Hepatocyte (in vitro differentiated cells): ENCODE measurements around the gene COL5A1. TPM values are rescaled to one million over a fixed set of nuclear protein-coding genes. Genes with fewer than 3 reads are reported as not detected.

Experiments
- DNase-seq: peaks from one replicate; pipeline ENCODE4 v3.0.0-alpha.2; 2016; ENCODE audit warnings: low spot score
- H2AFZ ChIP-seq: fragments of 200-600 bp; sonication (generic); 2 replicates; pipeline ENCODE4 v1.6.0; 2016; ENCODE audit warnings: antibody characterized with exemption, mild to moderate bottlenecking
- H3K27ac ChIP-seq: fragments of 200-600 bp; sonication (generic); 2 replicates; pipeline ENCODE4 v1.5.1; 2016; ENCODE audit warnings: mild to moderate bottlenecking
- H3K27me3 ChIP-seq: fragments of 200-600 bp; sonication (generic); 2 replicates; pipeline ENCODE4 v1.6.1; 2016
- H3K36me3 ChIP-seq: fragments of 200-600 bp; sonication (generic); replicated peaks from 2 replicates; pipeline ENCODE4 v1.5.1; 2016; ENCODE audit warnings: low read depth; ENCODE audit not compliant: insufficient read depth
- H3K4me1 ChIP-seq: fragments of 200-600 bp; sonication (generic); 2 replicates; pipeline ENCODE4 v1.5.1; 2016; ENCODE audit warnings: mild to moderate bottlenecking, moderate library complexity; ENCODE audit not compliant: insufficient read depth
- H3K4me2 ChIP-seq: fragments of 200-600 bp; sonication (generic); 2 replicates; pipeline ENCODE4 v1.6.0; 2016
- H3K4me3 ChIP-seq: fragments of 200-600 bp; sonication (generic); 2 replicates; pipeline ENCODE4 v1.5.1; 2016; ENCODE audit warnings: mild to moderate bottlenecking
- H3K79me2 ChIP-seq: fragments of 200-600 bp; sonication (generic); 2 replicates; pipeline ENCODE4 v1.6.0; 2017; ENCODE audit warnings: mild to moderate bottlenecking
- H3K9me2 ChIP-seq: fragments of 200-600 bp; sonication (generic); replicated peaks from 2 replicates; pipeline ENCODE4 v1.6.0; 2017; ENCODE audit warnings: mild to moderate bottlenecking; ENCODE audit not compliant: insufficient read depth
- H3K9me3 ChIP-seq: fragments of 200-600 bp; sonication (generic); 2 replicates; pipeline ENCODE4 v1.5.1; 2016; ENCODE audit warnings: low read depth, mild to moderate bottlenecking
- H4K20me1 ChIP-seq: fragments of 200-600 bp; sonication (generic); 2 replicates; pipeline ENCODE4 v1.6.0; 2016; ENCODE audit warnings: mild to moderate bottlenecking; ENCODE audit not compliant: insufficient read depth, poor library complexity, severe bottlenecking
- EZH2 ChIP-seq: fragments of 200-600 bp; sonication (generic); IDR thresholded peaks from 2 replicates; pipeline ENCODE4 v1.6.1; 2016; ENCODE audit warnings: antibody characterized with exemption, mild to moderate bottlenecking, borderline replicate concordance
- EZH2phosphoT487 ChIP-seq: fragments of 200-600 bp; sonication (generic); IDR thresholded peaks from one replicate; pipeline ENCODE4 v1.6.1; 2018; ENCODE audit warnings: antibody characterized with exemption, mild to moderate bottlenecking, low read depth, moderate library complexity; ENCODE audit not compliant: unreplicated experiment, severe bottlenecking
- WGBS: methylation state at CpG from one replicate; pipeline ENCODE4 v1.1.6; 2016; ENCODE audit warnings: low lambda C conversion rate; ENCODE audit errors: missing lambda C conversion rate; 5-methylcytosine and 5-hydroxymethylcytosine counted together
- polyA plus RNA-seq: library from polyadenylated mRNA; unstranded; fragments of >200 nt; fragmentation: Nextera tagmentation; extraction: Ambion mirVana; gene quantifications from 2 replicates; pipeline ENCODE4 v1.2.1, GENCODE V29; 2016
- total RNA-seq: library from RNA; depleted of rRNA; stranded (reverse); fragments of >200 nt; gene quantifications from 2 replicates; pipeline ENCODE4 v1.2.3, GENCODE V29; 2014
- TF ChIP-seq, protein P1 (sequence below): fragments of 200-600 bp; sonication (generic); IDR thresholded peaks from 2 replicates; pipeline ENCODE4 v1.5.1; 2016; ENCODE audit warnings: antibody characterized with exemption, mild to moderate bottlenecking; ENCODE audit not compliant: poor library complexity

The COL5A1 gene
- total and polyA plus RNA-seq, 2 experiments from 2014 or later: 342 to 347 TPM

GRCh38 chr9:134792627-134793026, 151.0 kb downstream of the COL5A1 start:
- WGBS: 66% methylated on average over 21 of the region's 21 CpGs
- no peak overlapping the region for H3K4me2 ChIP-seq
- no peak overlapping the region for H2AFZ ChIP-seq
- H3K4me1 ChIP-seq: no peaks in the 10 kb centered on the region
- H3K9me3 ChIP-seq: no peaks in the 10 kb centered on the region
- no peak overlapping the region for H3K4me3 ChIP-seq
- H3K9me2 ChIP-seq: no peaks in the 10 kb centered on the region
- no peaks in the 10 kb centered on the region for H3K79me2 ChIP-seq
- H4K20me1 ChIP-seq: peaks cover 3% of the 10 kb centered on the region
- no peaks in the 10 kb centered on the region for H3K36me3 ChIP-seq
- DNase-seq: no peak
- TF ChIP-seq EZH2 (no peak), EZH2phosphoT487 (no peak)
- TF ChIP-seq, protein P1, sequence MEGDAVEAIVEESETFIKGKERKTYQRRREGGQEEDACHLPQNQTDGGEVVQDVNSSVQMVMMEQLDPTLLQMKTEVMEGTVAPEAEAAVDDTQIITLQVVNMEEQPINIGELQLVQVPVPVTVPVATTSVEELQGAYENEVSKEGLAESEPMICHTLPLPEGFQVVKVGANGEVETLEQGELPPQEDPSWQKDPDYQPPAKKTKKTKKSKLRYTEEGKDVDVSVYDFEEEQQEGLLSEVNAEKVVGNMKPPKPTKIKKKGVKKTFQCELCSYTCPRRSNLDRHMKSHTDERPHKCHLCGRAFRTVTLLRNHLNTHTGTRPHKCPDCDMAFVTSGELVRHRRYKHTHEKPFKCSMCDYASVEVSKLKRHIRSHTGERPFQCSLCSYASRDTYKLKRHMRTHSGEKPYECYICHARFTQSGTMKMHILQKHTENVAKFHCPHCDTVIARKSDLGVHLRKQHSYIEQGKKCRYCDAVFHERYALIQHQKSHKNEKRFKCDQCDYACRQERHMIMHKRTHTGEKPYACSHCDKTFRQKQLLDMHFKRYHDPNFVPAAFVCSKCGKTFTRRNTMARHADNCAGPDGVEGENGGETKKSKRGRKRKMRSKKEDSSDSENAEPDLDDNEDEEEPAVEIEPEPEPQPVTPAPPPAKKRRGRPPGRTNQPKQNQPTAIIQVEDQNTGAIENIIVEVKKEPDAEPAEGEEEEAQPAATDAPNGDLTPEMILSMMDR: no peak
- no peak overlapping the region for H3K27ac ChIP-seq
- no peaks in the 10 kb centered on the region for H3K27me3 ChIP-seq

GRCh38 chr9:134793288-134794188, 151.9 kb downstream of the COL5A1 start:
- Histone ChIP-seq H3K27me3 (no peaks in the 10 kb centered on the region), H3K4me3 (no peak overlapping the region), H3K4me1 (no peaks in the 10 kb centered on the region), H3K27ac (no peak overlapping the region), H3K4me2 (no peak overlapping the region), H4K20me1 (peaks cover 3% of the 10 kb centered on the region), H3K36me3 (no peaks in the 10 kb centered on the region), H3K9me2 (no peaks in the 10 kb centered on the region), H3K79me2 (no peaks in the 10 kb centered on the region), H3K9me3 (no peaks in the 10 kb centered on the region), H2AFZ (no peak overlapping the region)
- no peak for DNase-seq
- TF ChIP-seq, protein P1: no peak
- TF ChIP-seq EZH2phosphoT487 (no peak), EZH2 (no peak)
- 89% methylated on average over 23 of the region's 23 CpGs for WGBS

- H3K9me2 ChIP-seq: no peaks in the 10 kb centered on the region
- H3K4me1 ChIP-seq: no peaks in the 10 kb centered on the region
- H3K27ac ChIP-seq: no peak overlapping the region
- H3K36me3 ChIP-seq: no peaks in the 10 kb centered on the region
- no peak overlapping the region for H3K4me2 ChIP-seq
- H3K9me3 ChIP-seq: no peaks in the 10 kb centered on the region
- peaks cover 3% of the 10 kb centered on the region for H4K20me1 ChIP-seq
- no peaks in the 10 kb centered on the region for H3K79me2 ChIP-seq
- TF ChIP-seq EZH2phosphoT487: no peak
- TF ChIP-seq, protein P1: no peak
- TF ChIP-seq EZH2: no peak
- H2AFZ ChIP-seq: no peak overlapping the region
- DNase-seq: no peak
- no peak overlapping the region for H3K4me3 ChIP-seq
- 88% methylated on average over 20 of the region's 20 CpGs for WGBS
- no peaks in the 10 kb centered on the region for H3K27me3 ChIP-seq
Observed at GRCh38 chr9:134794663-134795370, 153.2 kb downstream of the COL5A1 start.
